ENCODE data around the gene DPY30. TPM values are rescaled to one million over a fixed set of nuclear protein-coding genes. Genes with fewer than 3 reads are reported as not detected.
A peak's percentile ranks its signal among the peaks of the same experiment; 100 is the strongest.
"Not testable (repeated sequence)": the region's sequence is repeated elsewhere in the genome, so short reads cannot be mapped to it uniquely, and the experiment has no call there.

The DPY30 gene
- total and polyA plus RNA-seq, 7 experiments from 2014 or later: 21.4 to 169 (median 52.1) TPM

- Histone ChIP-seq H3K4me3 (ENCODE audit: low read length) (peak overlapping the region; percentile 76), H3K36me3 (ENCODE audit: control insufficient read depth in 2 of 3, insufficient read depth in 3 of 3, low read length in 3 of 3) (peaks cover 0 to 3% (median 0%) of the 10 kb centered on the region in 3 experiments), H3K27me3 (ENCODE audit: control insufficient read depth in 2 of 2, insufficient read depth in 2 of 2, low read length in 2 of 2) (no peaks in the 10 kb centered on the region), H3K9me3 (ENCODE audit: control insufficient read depth in 2 of 3, low read length in 3 of 3) (no peaks in the 10 kb centered on the region), H3K27ac (ENCODE audit: low read depth, low read length) (peak overlapping the region; percentile 80), H3K4me1 (ENCODE audit: control insufficient read depth in 2 of 2, insufficient read depth in 2 of 2, low read length in 2 of 2) (peaks cover 21 to 28% of the 10 kb centered on the region in 2 donors)
- DNase-seq (no peak), ATAC-seq (no peak)
- H3K27ac Mint-ChIP-seq: peak overlapping the region; percentile 86 to 96 (median 93)
- intact Hi-C loops (cut with micrococcal nuclease): loop anchor here (1.0 to 2.0 kb wide), 8 partner anchors 28 to 1865 kb away; partner anchors contain the start of genes DPY30 (in 2 of the 2), SPAST (in 2 of the 2), FAM98A (in 1 of the 2) and RASGRP3 (in 1 of the 2)
- CTCF ChIA-PET: no interaction called here
- H3K9me3 Mint-ChIP-seq: no peaks in the 10 kb centered on the region
- POLR2A ChIA-PET: interaction anchor here (0.5 to 1.6 kb wide), 3 partner anchors 28 to 199 kb away, joined by 3 to 14 read pairs (median 3); partner anchors contain the start of gene DPY30
- H3K4me1 Mint-ChIP-seq: peaks cover 23 to 48% (median 40%) of the 10 kb centered on the region in 7 donors
- peaks cover 0 to 3% (median 0%) of the 10 kb centered on the region in 5 donors for H3K27me3 Mint-ChIP-seq
- peak overlapping the region; percentile 77 to 95 (median 92) for H3K4me3 Mint-ChIP-seq
- peaks cover 0 to 9% (median 0%) of the 10 kb centered on the region in 5 donors for H3K36me3 Mint-ChIP-seq
These were observed 28.1 kb downstream of the DPY30 start for GRCh38 chr2:32011485-32011960.

DNA sequence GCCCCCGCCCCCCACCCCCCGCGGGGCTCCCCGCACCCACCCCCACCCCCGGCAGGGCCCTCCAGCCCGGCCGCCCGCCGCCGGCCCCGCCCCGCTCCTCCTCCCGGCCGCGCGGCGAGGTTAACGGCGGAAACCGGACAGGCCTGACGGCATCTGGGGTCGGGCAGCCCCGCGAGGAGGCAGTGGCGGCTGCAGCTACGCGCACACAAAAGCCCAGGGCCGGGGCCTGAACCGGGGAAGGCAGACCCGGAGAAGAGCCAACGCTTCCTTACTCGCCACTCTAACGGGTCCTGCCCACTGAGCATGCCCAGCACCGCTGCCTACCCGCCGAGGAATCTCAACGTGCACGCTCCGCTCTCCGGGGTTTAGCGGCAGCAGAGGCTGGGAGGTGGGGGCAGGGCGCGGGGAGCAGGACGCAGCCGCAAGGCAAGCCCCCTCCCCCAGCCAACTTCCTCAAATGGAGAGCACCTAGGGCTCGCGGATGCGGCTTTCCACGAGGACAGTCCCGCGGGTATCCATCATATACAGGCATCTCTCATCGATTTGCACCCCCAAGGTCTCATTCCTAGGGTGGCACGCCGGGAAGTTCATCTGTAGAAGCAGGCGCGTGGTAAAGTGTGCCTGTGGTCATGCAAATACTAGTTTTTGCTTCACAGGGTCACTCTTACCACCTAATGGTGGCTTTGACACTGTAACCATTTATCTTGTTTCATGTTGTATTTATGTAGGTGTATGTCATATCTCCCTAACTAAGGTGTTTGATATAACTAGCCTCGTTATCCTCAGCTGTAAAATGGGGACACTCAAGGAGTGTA, 28.7 kb downstream of the DPY30 start, which contains the start of gene MEMO1:
MEMO1 (minus strand) TSS at position 339 of the 815 bp plus-strand sequence. CDS start 761 bp downstream, outside the sequence.
- peak; percentile 88 for ATAC-seq
- Mint-ChIP-seq H3K4me1 (peaks cover 26 to 55% (median 43%) of the 10 kb centered on the region in 7 donors), H3K9me3 (no peaks in the 10 kb centered on the region), H3K27ac (peak within 1 kb of the TSS; percentile 86 to 96 (median 93)), H3K27me3 (peaks cover 0 to 3% (median 0%) of the 10 kb centered on the region in 5 donors), H3K36me3 (peaks cover 0 to 6% (median 3%) of the 10 kb centered on the region in 5 donors), H3K4me3 (peak within 1 kb of the TSS; percentile 77 to 95 (median 92))
- peaks cover 0 to 3% (median 0%) of the 10 kb centered on the region in 3 experiments for H3K36me3 ChIP-seq (ENCODE audit: control insufficient read depth in 2 of 3, insufficient read depth in 3 of 3, low read length in 3 of 3)
- peak within 1 kb of the TSS; percentile 76 for H3K4me3 ChIP-seq (ENCODE audit: low read length)
- no peaks in the 10 kb centered on the region for H3K9me3 ChIP-seq (ENCODE audit: control insufficient read depth in 2 of 3, low read length in 3 of 3)
- peak within 1 kb of the TSS; percentile 80 for H3K27ac ChIP-seq (ENCODE audit: low read depth, low read length)
- H3K4me1 ChIP-seq (ENCODE audit: control insufficient read depth in 2 of 2, insufficient read depth in 2 of 2, low read length in 2 of 2): peaks cover 28% of the 10 kb centered on the region in 2 donors
- intact Hi-C loops (cut with micrococcal nuclease): loop anchor here (1.0 to 2.0 kb wide), 9 partner anchors 28 to 1864 kb away; partner anchors contain the start of genes DPY30 (in 2 of the 2), SPAST (in 2 of the 2), YIPF4 (in 2 of the 2) and BIRC6 (in 1 of the 2)
- no peaks in the 10 kb centered on the region for H3K27me3 ChIP-seq (ENCODE audit: control insufficient read depth in 2 of 2, insufficient read depth in 2 of 2, low read length in 2 of 2)
- ChIA-PET CTCF (no interaction called here), POLR2A (interaction anchor here (0.5 to 1.6 kb wide), 2 partner anchors 29 to 152 kb away, joined by 3 to 14 read pairs; partner anchors contain the start of gene DPY30)
- DNase-seq: peak; percentile 82 to 96 (median 94)

DNA sequence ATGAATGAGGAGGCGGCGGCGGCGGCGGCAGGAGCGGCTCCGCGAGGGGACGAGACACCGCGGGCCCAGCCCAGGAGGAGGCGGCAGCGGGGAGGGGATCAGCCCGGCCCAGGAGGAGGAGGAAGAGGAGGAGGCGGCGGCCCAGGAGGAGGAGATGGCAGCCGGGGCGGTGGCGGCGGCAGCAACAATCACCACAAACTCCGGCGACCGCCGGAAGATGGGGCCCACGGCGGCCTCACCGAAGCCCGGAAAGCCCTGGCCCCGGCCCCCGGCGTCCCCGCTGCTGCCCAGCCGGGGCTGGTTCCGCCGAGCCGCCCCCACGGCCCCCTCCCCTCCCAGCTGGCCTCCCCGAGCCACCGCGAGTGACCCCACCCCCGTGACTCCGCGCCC, 29.3 kb downstream of the DPY30 start:
- CTCF ChIA-PET: not testable (repeated sequence)
- H3K4me3 Mint-ChIP-seq: peak overlapping the region in 9 of 10 donors; percentile 44 to 95 (median 66)

DNA sequence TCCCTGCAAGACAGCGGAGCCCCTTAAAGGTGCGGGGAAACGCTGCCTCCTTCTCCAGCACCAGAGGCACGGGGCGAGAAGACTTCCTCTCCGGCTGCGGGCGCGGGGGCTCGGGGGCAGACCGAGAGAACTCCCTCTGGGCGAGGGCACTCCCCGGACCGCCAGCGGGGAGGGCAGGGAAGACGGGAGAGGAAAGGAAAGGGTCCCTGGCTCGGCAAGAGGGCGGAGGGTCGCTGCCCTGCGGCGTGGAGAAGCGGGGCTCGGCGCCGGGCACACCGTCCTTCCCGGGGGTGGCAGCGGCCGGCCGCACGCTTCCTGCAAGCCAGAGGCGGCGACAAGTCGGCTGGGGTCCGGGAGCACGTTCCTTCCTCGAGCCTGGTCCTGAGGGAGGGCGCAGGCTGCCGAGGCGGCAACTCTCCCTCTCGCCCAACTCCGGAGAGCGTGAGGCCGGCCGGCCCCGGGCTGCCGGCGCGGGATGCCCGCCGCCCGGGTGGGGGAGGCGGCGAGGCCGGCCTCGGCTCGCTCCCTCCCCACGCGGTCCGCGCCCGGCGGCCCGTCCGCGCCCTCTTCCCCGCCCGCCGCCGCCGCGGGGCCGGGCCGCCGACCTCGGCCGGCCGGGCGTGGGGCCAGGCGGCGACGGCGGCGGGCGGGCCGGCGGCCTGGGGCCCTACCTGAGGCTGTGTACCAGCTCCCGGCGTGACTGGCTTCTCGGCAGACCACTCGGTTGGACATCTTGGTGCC, 29.9 kb downstream of the DPY30 start:
- Mint-ChIP-seq H3K4me3 (peak overlapping the region; percentile 84 to 96 (median 93)), H3K27ac (peak overlapping the region; percentile 58 to 94 (median 88)), H3K27me3 (peaks cover 0 to 3% (median 0%) of the 10 kb centered on the region in 5 donors), H3K4me1 (peaks cover 37 to 66% (median 55%) of the 10 kb centered on the region in 7 donors), H3K36me3 (peaks cover 0 to 11% (median 8%) of the 10 kb centered on the region in 5 donors), H3K9me3 (no peaks in the 10 kb centered on the region)
- ATAC-seq (peak; percentile 1), DNase-seq (peak; percentile 19 to 60 (median 38))
- no peaks in the 10 kb centered on the region for H3K27me3 ChIP-seq (ENCODE audit: control insufficient read depth in 2 of 2, insufficient read depth in 2 of 2, low read length in 2 of 2)
- intact Hi-C loops (cut with micrococcal nuclease): loop anchor here (1.0 to 5.0 kb wide), 12 partner anchors 29 to 1863 kb away; partner anchors contain the start of genes RASGRP3 (in 2 of the 2), BIRC6 (in 1 of the 2), FAM98A (in 1 of the 2) and SLC30A6 (in 1 of the 2)
- H3K4me3 ChIP-seq (ENCODE audit: low read length): peak overlapping the region; percentile 47
- ChIA-PET CTCF (interaction anchor here (1.1 kb wide), 1 partner anchor 54 kb away, joined by 3 read pairs; the partner anchor contains the start of gene SPAST), POLR2A (interaction anchor here (0.6 to 2.4 kb wide), 4 partner anchors 10 to 360 kb away, joined by 3 to 14 read pairs (median 5); partner anchors contain the start of genes DPY30 and SPAST)
- H3K36me3 ChIP-seq (ENCODE audit: control insufficient read depth in 2 of 3, insufficient read depth in 3 of 3, low read length in 3 of 3): peaks cover 0 to 3% (median 0%) of the 10 kb centered on the region in 3 experiments
- H3K9me3 ChIP-seq (ENCODE audit: control insufficient read depth in 2 of 3, low read length in 3 of 3): no peaks in the 10 kb centered on the region
- peaks cover 28 to 40% of the 10 kb centered on the region in 2 donors for H3K4me1 ChIP-seq (ENCODE audit: control insufficient read depth in 2 of 2, insufficient read depth in 2 of 2, low read length in 2 of 2)
- H3K27ac ChIP-seq (ENCODE audit: low read depth, low read length): peak overlapping the region; percentile 78

More for the DNA sequence above, 29.3 kb downstream of the DPY30 start:
- peak overlapping the region in 4 of 9 donors; percentile 53 to 86 (median 66) for H3K27ac Mint-ChIP-seq
- peak; percentile 80 for ATAC-seq
- H3K9me3 Mint-ChIP-seq; H3K9me3 ChIP-seq (ENCODE audit: control insufficient read depth in 2 of 3, low read length in 3 of 3); H3K36me3 ChIP-seq (ENCODE audit: control insufficient read depth in 2 of 3, insufficient read depth in 3 of 3, low read length in 3 of 3); H3K27ac ChIP-seq (ENCODE audit: low read depth, low read length); H3K27me3 Mint-ChIP-seq; H3K27me3 ChIP-seq (ENCODE audit: control insufficient read depth in 2 of 2, insufficient read depth in 2 of 2, low read length in 2 of 2); H3K4me3 ChIP-seq (ENCODE audit: low read length): not testable (repeated sequence)
- POLR2A ChIA-PET: interaction anchor here (1.6 kb wide), 1 partner anchor 29 kb away, joined by 14 read pairs; the partner anchor contains the start of gene DPY30
- peak; percentile 48 to 79 (median 75) for DNase-seq
- peaks cover 28 to 34% of the 10 kb centered on the region in 2 donors for H3K4me1 ChIP-seq (ENCODE audit: control insufficient read depth in 2 of 2, insufficient read depth in 2 of 2, low read length in 2 of 2)
- peaks cover 32 to 61% (median 49%) of the 10 kb centered on the region in 7 donors for H3K4me1 Mint-ChIP-seq
- H3K36me3 Mint-ChIP-seq: peaks cover 0 to 11% (median 5%) of the 10 kb centered on the region in 5 donors
- intact Hi-C loops (cut with micrococcal nuclease): loop anchor here (1.0 to 2.0 kb wide), 6 partner anchors 267 to 1863 kb away; partner anchors contain the start of genes BIRC6 (in 1 of the 2), FAM98A (in 1 of the 2), RASGRP3 (in 1 of the 2) and YIPF4 (in 1 of the 2)

- H3K27ac ChIP-seq (ENCODE audit: low read depth, low read length): peak overlapping the region; percentile 78
- peaks cover 0 to 3% (median 0%) of the 10 kb centered on the region in 3 experiments for H3K36me3 ChIP-seq (ENCODE audit: control insufficient read depth in 2 of 3, insufficient read depth in 3 of 3, low read length in 3 of 3)
- H3K27me3 Mint-ChIP-seq: peaks cover 0 to 3% (median 0%) of the 10 kb centered on the region in 5 donors
- peak overlapping the region; percentile 47 for H3K4me3 ChIP-seq (ENCODE audit: low read length)
- ChIA-PET POLR2A (interaction anchor here (0.6 to 2.4 kb wide), 5 partner anchors 11 to 361 kb away, joined by 3 to 14 read pairs (median 4); partner anchors contain the start of genes DPY30, SPAST and YIPF4), CTCF (interaction anchor here (1.1 kb wide), 1 partner anchor 54 kb away, joined by 3 read pairs; the partner anchor contains the start of gene SPAST)
- peak overlapping the region; percentile 58 to 94 (median 88) for H3K27ac Mint-ChIP-seq
- peak overlapping the region; percentile 84 to 96 (median 93) for H3K4me3 Mint-ChIP-seq
- intact Hi-C loops (cut with micrococcal nuclease): loop anchor here (1.0 to 5.0 kb wide), 6 partner anchors 28 to 1468 kb away; partner anchors contain the start of genes RASGRP3 (in 1 of the 2) and SLC30A6 (in 1 of the 2)
- peaks cover 28 to 40% of the 10 kb centered on the region in 2 donors for H3K4me1 ChIP-seq (ENCODE audit: control insufficient read depth in 2 of 2, insufficient read depth in 2 of 2, low read length in 2 of 2)
- no peak for ATAC-seq
- no peaks in the 10 kb centered on the region for H3K9me3 ChIP-seq (ENCODE audit: control insufficient read depth in 2 of 3, low read length in 3 of 3)
- H3K27me3 ChIP-seq (ENCODE audit: control insufficient read depth in 2 of 2, insufficient read depth in 2 of 2, low read length in 2 of 2): no peaks in the 10 kb centered on the region
- DNase-seq: peak in 3 of 9 donors; percentile 4 to 23 (median 11)
- no peaks in the 10 kb centered on the region for H3K9me3 Mint-ChIP-seq
- H3K4me1 Mint-ChIP-seq: peaks cover 44 to 74% (median 63%) of the 10 kb centered on the region in 7 donors
- H3K36me3 Mint-ChIP-seq: peaks cover 0 to 12% (median 8%) of the 10 kb centered on the region in 5 donors
These were observed 30.6 kb downstream of the DPY30 start for GRCh38 chr2:32008805-32009515.

All from naive thymus-derived CD4-positive, alpha-beta T cell (primary cell).